Measurements from ENCODE around the gene SLC10A6. TPM values are rescaled to one million over a fixed set of nuclear protein-coding genes. Genes with fewer than 3 reads are reported as not detected.

The SLC10A6 gene
- total and polyA plus RNA-seq, 9 donors: 0.05 to 0.72 (median 0.27) TPM; not detected in 4

DNA sequence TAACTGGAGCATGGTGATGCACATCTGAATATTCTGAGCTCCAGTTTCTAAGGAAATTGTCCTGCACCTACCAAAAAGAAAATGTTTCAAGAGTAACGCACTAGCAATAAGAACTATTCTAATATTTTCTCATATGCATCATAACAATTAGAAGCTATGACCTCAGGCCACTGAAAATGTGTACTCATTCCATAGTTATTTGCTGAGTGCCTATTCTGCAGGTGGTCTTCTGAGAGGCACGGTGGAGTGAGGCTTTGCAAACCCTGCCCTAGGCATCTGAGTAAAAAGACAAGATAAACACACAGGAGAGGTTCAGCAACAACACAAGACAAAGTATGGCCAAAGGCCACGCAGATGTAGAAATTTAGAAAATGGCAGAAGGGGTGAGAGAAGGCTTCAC is 23.7 kb downstream of the SLC10A6 start:
- no peak for DNase-seq
- WGBS, 3 donors: 79 to 82% (median 79%) methylated on average over 3 of the region's 3 CpGs
- intact Hi-C loops (cut with DNase I): no loop called here
- H3K9me3 ChIP-seq: no peaks in the 10 kb centered on the region
- no peak overlapping the region for H3K4me3 ChIP-seq
- no peak overlapping the region for H3K27ac ChIP-seq
- no peaks in the 10 kb centered on the region for H3K27me3 ChIP-seq
- H3K4me1 ChIP-seq (ENCODE audit: insufficient read depth): no peaks in the 10 kb centered on the region
- H3K36me3 ChIP-seq: no peaks in the 10 kb centered on the region
- TF ChIP-seq EP300 (IDR thresholded peaks at IDR 0.05) (no peak), POLR2A (IDR thresholded peaks at IDR 0.05) (no peak)
- TF ChIP-seq, protein P1, sequence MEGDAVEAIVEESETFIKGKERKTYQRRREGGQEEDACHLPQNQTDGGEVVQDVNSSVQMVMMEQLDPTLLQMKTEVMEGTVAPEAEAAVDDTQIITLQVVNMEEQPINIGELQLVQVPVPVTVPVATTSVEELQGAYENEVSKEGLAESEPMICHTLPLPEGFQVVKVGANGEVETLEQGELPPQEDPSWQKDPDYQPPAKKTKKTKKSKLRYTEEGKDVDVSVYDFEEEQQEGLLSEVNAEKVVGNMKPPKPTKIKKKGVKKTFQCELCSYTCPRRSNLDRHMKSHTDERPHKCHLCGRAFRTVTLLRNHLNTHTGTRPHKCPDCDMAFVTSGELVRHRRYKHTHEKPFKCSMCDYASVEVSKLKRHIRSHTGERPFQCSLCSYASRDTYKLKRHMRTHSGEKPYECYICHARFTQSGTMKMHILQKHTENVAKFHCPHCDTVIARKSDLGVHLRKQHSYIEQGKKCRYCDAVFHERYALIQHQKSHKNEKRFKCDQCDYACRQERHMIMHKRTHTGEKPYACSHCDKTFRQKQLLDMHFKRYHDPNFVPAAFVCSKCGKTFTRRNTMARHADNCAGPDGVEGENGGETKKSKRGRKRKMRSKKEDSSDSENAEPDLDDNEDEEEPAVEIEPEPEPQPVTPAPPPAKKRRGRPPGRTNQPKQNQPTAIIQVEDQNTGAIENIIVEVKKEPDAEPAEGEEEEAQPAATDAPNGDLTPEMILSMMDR (IDR thresholded peaks at IDR 0.05): no peak

DNA sequence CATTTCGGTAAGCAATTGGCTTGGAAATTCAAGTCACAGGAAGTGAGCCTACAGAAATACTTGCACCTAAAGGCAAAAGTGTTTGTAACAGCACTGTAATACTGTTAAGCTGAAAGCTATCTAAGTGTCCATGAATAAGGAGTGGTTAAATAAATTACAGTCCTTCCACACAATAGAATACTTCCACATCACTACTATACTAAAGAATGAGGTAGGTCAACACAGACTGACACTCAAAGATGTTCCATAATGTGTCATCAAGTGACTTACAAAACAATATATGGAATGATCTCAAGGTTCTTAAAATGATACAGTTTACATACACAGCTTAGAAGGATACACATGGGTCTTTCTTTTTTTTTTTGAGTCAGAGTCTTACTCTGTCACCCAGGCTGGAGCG is 27.0 kb downstream of the SLC10A6 start:
- no peak for TF ChIP-seq EP300 (IDR thresholded peaks at IDR 0.05)
- TF ChIP-seq POLR2A (IDR thresholded peaks at IDR 0.05): no peak
- TF ChIP-seq, protein P1 (IDR thresholded peaks at IDR 0.05): no peak
- WGBS, 3 donors: 92 to 97% (median 93%) methylated on average over 2 of the region's 2 CpGs
- no peaks in the 10 kb centered on the region for H3K36me3 ChIP-seq

DNA sequence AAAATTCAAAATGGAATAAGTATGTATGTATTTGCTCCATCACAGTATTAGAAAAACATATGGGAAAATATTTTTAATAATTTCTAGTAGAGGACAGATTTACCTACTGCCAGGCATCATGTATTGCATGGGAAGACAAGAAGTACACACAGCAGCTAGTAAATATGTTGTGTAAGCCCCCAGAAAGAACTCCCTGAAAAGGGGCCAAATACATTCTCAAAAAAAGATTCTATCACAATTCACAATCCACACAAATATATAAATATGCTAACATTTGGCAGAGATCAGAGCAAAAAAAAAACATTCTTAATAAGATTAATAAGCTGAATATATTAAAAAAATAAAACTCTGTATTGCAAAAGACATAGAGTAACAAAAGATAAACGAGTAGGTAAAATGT is 28.0 kb downstream of the SLC10A6 start:
- Histone ChIP-seq H3K27me3 (no peaks in the 10 kb centered on the region), H3K27ac (no peak overlapping the region), H3K9me3 (no peaks in the 10 kb centered on the region), H3K36me3 (no peaks in the 10 kb centered on the region), H3K4me1 (ENCODE audit: insufficient read depth) (peaks cover 1% of the 10 kb centered on the region), H3K4me3 (no peak overlapping the region)
- DNase-seq: no peak
- TF ChIP-seq EP300 (IDR thresholded peaks at IDR 0.05) (no peak), POLR2A (IDR thresholded peaks at IDR 0.05) (no peak)
- TF ChIP-seq, protein P1 (IDR thresholded peaks at IDR 0.05): no peak
- 34 to 65% (median 47%) methylated on average over 1 of the region's 1 CpG for WGBS, 3 donors
- intact Hi-C loops (cut with DNase I): no loop called here

More for the DNA sequence above, 27.0 kb downstream of the SLC10A6 start:
- H3K27ac ChIP-seq: no peak overlapping the region
- H3K4me1 ChIP-seq (ENCODE audit: insufficient read depth): no peaks in the 10 kb centered on the region
- intact Hi-C loops (cut with DNase I): no loop called here
- no peak overlapping the region for H3K4me3 ChIP-seq
- H3K9me3 ChIP-seq: no peaks in the 10 kb centered on the region
- DNase-seq: no peak
- no peaks in the 10 kb centered on the region for H3K27me3 ChIP-seq

DNA sequence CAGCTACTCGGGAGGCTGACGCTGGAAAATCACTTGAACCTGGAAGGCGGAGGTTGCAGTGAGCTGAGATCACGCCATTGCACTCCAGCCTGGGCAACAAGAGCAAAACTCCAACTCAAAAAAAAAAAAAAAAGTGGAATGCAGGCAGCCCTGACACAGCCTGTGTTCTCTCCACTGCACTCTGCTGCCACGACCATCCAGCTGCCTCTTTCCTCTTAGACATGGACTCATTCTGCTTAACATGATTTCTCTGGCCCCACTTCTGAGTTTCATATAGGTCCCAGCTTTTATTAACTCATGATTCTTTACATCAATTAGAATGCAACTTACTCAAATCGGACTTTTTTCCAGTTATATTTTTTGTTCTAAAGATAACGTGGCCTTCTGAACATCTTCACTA is 29.6 kb downstream of the SLC10A6 start:
- intact Hi-C loops (cut with DNase I): loop anchor here in 1 of 4 donors (5.0 kb wide), 1 partner anchor 73 kb away; the partner anchor contains the start of gene C4orf36
- H3K4me1 ChIP-seq (ENCODE audit: insufficient read depth): peaks cover 1% of the 10 kb centered on the region
- H3K9me3 ChIP-seq: no peaks in the 10 kb centered on the region
- no peak for DNase-seq
- no peaks in the 10 kb centered on the region for H3K27me3 ChIP-seq
- WGBS, 3 donors: 83 to 87% (median 85%) methylated on average over 7 of the region's 7 CpGs
- no peaks in the 10 kb centered on the region for H3K36me3 ChIP-seq
- H3K4me3 ChIP-seq: no peak overlapping the region
- H3K27ac ChIP-seq: no peak overlapping the region
- TF ChIP-seq POLR2A (IDR thresholded peaks at IDR 0.05): no peak
- TF ChIP-seq, protein P1 (IDR thresholded peaks at IDR 0.05): no peak
- no peak for TF ChIP-seq EP300 (IDR thresholded peaks at IDR 0.05)

Data from ovary (tissue), 9 donors.